Glutamatergic neuron (in vitro differentiated cells): ENCODE data around the gene CLEC4F. TPM values are rescaled to one million over a fixed set of nuclear protein-coding genes. Genes with fewer than 3 reads are reported as not detected.

Experiments
- DNase-seq: peaks from one replicate; pipeline ENCODE4 v3.0.0; 2022
- H3K27ac Mint-ChIP-seq: one replicate; pipeline ENCODE4 v1.8.0; 2020; ENCODE audit warnings: mild to moderate bottlenecking, mixed read lengths, inconsistent platforms; ENCODE audit not compliant: unreplicated experiment
- H3K27me3 Mint-ChIP-seq: one replicate; pipeline ENCODE4 v1.8.0; 2020; ENCODE audit warnings: mild to moderate bottlenecking, moderate library complexity, mixed read lengths, inconsistent platforms; ENCODE audit not compliant: unreplicated experiment
- H3K36me3 Mint-ChIP-seq: one replicate; pipeline ENCODE4 v1.8.0; 2020; ENCODE audit warnings: mild to moderate bottlenecking, mixed read lengths, inconsistent platforms; ENCODE audit not compliant: unreplicated experiment
- H3K4me1 Mint-ChIP-seq: one replicate; pipeline ENCODE4 v1.8.0; 2020; ENCODE audit warnings: mild to moderate bottlenecking, low read depth, mixed read lengths, inconsistent platforms; ENCODE audit not compliant: unreplicated experiment
- H3K4me3 Mint-ChIP-seq: one replicate; pipeline ENCODE4 v1.8.0; 2020; ENCODE audit warnings: mild to moderate bottlenecking, mixed read lengths, inconsistent platforms; ENCODE audit not compliant: unreplicated experiment
- H3K9me3 Mint-ChIP-seq: one replicate; pipeline ENCODE4 v1.8.0; 2020; ENCODE audit warnings: mild to moderate bottlenecking, moderate library complexity, mixed read lengths, inconsistent platforms; ENCODE audit not compliant: unreplicated experiment
- total RNA-seq: library from RNA; stranded (reverse); fragmentation: NEBNext Ultra II Directional; extraction: Animal tissue kit (Norgen Biotek cat#: 25700); gene quantifications from one replicate; pipeline ENCODE4 v1.2.1, GENCODE V29; 2021; ENCODE audit not compliant: unreplicated experiment
- TF ChIP-seq, protein P1 (sequence below): fragments of 200-600 bp; sonication (generic); IDR thresholded peaks from one replicate; pipeline ENCODE4 v1.5.0; 2021; ENCODE audit not compliant: partially characterized antibody, unreplicated experiment

The CLEC4F gene
- total RNA-seq, 1 donor from 2014 or later: 0.66 TPM

DNA sequence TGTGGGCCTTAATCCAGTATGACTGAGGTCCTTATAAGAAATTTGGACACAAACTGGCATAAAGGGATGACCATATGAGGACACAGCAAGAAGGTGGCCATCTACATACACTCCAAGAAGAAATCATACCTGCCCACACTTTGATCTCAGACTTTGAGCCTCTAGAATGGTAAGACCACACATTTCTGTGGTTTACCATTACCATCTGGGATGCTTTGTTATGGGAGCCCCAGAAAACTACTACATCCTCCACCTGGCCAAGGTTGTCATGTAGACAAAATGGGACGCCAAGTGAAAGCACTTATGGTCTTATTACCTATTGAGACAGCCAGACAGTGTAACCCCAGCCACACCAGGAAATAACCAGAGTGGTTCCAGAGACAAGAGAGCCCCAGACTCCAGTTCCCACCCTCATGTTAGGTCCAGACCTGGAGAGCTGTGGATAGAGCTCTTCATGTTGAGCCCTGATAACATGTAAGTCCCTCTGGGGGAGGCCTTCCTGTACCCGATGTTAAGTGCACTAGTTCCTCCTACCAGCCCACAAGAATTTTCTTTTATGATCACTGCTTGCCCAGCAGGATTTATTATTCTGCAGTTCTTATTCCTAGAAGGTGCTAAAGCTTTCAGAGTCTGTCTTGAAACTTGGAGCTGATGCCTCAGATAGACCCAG lies 47.8 kb downstream of the CLEC4F start:
- Mint-ChIP-seq H3K4me3 (no peak overlapping the region), H3K36me3 (peaks cover 13% of the 10 kb centered on the region), H3K27me3 (peaks cover 8% of the 10 kb centered on the region), H3K4me1 (peaks cover 8% of the 10 kb centered on the region), H3K9me3 (peaks cover 9% of the 10 kb centered on the region), H3K27ac (no peak overlapping the region)
- DNase-seq: no peak
- TF ChIP-seq, protein P1, sequence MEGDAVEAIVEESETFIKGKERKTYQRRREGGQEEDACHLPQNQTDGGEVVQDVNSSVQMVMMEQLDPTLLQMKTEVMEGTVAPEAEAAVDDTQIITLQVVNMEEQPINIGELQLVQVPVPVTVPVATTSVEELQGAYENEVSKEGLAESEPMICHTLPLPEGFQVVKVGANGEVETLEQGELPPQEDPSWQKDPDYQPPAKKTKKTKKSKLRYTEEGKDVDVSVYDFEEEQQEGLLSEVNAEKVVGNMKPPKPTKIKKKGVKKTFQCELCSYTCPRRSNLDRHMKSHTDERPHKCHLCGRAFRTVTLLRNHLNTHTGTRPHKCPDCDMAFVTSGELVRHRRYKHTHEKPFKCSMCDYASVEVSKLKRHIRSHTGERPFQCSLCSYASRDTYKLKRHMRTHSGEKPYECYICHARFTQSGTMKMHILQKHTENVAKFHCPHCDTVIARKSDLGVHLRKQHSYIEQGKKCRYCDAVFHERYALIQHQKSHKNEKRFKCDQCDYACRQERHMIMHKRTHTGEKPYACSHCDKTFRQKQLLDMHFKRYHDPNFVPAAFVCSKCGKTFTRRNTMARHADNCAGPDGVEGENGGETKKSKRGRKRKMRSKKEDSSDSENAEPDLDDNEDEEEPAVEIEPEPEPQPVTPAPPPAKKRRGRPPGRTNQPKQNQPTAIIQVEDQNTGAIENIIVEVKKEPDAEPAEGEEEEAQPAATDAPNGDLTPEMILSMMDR: no peak

DNA sequence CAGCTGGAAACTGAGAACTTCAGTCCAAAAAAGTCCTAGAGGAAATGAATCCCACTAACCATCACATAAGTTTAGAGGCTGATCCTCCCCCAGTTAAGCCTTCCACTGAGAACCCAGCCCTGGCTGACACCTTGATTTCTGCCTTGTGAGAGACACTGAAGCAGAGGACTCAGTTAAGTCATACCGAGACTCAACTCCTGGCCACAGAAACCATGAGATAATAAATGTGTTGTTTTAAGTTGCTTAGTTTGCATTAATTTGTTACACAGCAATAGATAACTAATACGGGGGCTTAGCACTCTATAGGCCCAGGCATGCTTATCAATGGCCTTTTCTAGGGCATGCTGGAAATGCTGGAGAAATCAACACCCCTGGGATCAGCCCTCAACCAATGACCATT lies 49.0 kb downstream of the CLEC4F start:
- peaks cover 12% of the 10 kb centered on the region for H3K27me3 Mint-ChIP-seq
- no peak overlapping the region for H3K27ac Mint-ChIP-seq
- peaks cover 13% of the 10 kb centered on the region for H3K9me3 Mint-ChIP-seq

DNA sequence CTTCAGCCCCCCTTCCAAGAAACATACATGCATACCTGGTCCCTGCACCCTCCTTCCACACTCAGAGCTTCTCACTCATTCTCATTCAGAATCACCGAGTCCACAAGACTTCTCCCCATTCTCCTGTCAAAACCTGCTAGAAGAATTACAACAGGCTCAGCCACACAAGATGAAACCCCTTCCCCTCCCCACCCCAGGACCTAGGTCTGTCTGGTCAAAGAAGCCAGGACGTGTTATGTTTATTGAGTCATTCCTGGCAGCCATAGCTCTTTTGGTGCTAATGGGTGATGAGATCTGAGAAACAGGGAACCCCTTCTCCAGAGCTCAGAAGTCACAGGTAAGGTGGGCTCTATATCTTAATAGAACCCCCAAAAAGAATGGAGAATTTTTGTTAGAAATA lies 50.9 kb downstream of the CLEC4F start:
- Mint-ChIP-seq H3K4me1 (peaks cover 19% of the 10 kb centered on the region), H3K27ac (no peak overlapping the region), H3K9me3 (peaks cover 17% of the 10 kb centered on the region), H3K4me3 (peak overlapping the region; percentile 52), H3K27me3 (peaks cover 17% of the 10 kb centered on the region), H3K36me3 (peaks cover 11% of the 10 kb centered on the region)
- TF ChIP-seq, protein P1: no peak
- DNase-seq: no peak

More for the DNA sequence above, 49.0 kb downstream of the CLEC4F start:
- DNase-seq: no peak
- Mint-ChIP-seq H3K4me3 (no peak overlapping the region), H3K36me3 (peaks cover 13% of the 10 kb centered on the region), H3K4me1 (peaks cover 8% of the 10 kb centered on the region)
- TF ChIP-seq, protein P1: no peak

DNA sequence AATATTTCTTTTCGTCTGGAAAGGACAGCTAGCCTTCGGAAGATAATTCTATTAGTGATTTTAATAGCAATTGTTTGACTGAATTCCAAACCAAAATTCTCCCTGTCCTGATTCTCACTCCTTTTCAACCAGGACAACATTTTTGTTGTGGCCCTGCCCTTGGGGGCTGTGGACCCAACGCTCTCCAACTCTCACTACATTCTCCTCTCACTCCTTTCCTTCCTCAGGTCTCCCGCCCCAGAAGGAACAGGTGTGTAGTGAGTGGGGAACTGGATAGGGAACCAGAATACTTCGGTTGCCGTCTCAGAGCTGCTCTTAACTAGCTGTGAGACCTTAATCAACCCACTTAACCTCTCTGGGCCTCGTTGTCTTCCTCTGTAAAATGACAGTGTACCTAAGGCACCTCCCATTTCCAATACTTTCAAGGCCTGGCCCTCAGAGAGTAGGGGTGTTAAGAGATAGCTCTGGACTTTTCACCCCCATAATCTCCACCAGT lies 51.8 kb downstream of the CLEC4F start:
- H3K36me3 Mint-ChIP-seq: peaks cover 2% of the 10 kb centered on the region
- TF ChIP-seq, protein P1: no peak
- H3K27me3 Mint-ChIP-seq: peaks cover 17% of the 10 kb centered on the region
- H3K4me1 Mint-ChIP-seq: peaks cover 22% of the 10 kb centered on the region
- peaks cover 15% of the 10 kb centered on the region for H3K9me3 Mint-ChIP-seq
- no peak for DNase-seq
- H3K4me3 Mint-ChIP-seq: peak overlapping the region; percentile 73
- H3K27ac Mint-ChIP-seq: peak overlapping the region; percentile 78
